Inferior parietal cortex (tissue), 1 donor: ENCODE data around the gene ATP5F1E.

Experiments used
- DNase-seq: peaks from one replicate; pipeline ENCODE4 v3.0.0-alpha.2; 2016; ENCODE audit errors: extremely low spot score

Gene ATP5F1E

DNA sequence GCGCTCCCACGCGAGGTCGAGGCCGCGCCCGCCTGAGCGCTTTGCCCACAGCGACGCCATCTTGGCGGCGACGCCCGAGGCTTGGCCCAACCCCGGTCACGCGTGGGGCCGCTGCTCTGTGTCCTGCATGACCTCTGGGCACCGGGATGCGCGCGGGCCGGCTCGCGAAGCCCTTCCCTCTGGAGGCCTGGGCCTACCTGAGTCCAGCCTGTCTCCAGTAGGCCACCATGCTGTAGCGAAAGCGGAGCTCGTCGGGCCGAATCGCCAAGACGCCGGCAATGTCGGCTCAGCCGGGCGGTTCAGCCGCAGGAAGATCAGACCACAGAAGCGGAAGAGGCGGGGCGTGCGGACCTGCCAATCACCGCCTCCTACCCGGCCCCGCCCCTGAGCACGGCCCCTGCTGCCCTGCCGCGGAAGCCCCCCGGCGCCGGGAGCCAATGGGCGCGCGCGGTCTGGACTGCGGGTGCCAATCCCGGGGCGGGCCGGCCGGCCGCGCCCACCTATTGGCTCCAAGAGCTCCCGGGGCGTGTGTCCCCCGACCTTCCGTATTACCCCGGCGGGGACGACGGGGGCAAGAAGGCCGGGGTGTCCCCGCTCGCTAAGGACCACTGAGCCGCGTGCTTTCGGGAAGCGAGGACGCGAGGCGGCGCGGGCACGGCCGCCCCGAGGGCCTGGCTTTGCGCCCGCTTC is at the start of gene ATP5F1E:
Gene ATP5F1E, minus strand, starts transcription at position 313 of the 690 bp plus-strand sequence. Its CDS starts 84 bp downstream, at position 229.
- peak; percentile 92 for DNase-seq

DNA sequence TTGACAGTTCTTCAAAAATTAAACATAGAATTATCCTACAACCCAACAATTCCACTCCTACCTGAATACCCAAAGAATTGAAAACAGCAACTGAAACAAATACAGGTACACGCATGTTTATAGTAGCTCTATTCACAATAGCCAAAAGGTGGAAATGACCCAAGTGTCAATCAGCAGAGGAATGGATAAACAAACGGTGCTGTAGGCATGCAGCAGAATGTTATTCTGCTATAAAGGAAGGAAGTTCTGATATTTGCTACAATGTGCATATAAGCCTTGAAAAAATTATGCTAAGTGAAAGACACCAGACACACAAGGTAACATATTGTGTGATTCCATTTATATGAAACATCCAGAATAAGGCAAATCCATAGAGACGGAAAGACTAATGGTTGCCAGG is 48.9 kb upstream of the ATP5F1E start:
- DNase-seq: no peak

GRCh38 chr20:59078231-59078630 is 46.1 kb upstream of the ATP5F1E start:
- no peak for DNase-seq

DNA sequence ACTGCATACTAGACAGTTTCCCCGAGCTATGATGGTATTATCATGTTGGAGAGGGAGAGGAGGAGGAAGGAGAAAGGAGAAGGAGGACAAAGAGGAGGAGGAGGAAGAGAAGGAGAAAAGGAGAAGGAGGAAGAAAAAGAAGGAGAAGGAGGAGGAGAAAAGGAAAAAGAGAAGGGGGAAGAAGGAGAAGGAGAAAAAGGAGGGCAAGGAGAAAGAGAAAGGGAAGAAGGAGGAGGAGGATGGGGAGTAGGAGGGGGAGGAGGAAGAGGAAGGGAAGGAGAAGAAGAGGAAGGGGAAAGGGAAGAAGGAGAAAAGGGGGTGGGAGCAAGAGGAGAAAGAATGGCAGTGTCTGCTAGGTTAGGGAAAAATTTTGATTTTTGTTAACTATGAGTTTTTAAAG is 45.6 kb upstream of the ATP5F1E start:
- no peak for DNase-seq

DNA sequence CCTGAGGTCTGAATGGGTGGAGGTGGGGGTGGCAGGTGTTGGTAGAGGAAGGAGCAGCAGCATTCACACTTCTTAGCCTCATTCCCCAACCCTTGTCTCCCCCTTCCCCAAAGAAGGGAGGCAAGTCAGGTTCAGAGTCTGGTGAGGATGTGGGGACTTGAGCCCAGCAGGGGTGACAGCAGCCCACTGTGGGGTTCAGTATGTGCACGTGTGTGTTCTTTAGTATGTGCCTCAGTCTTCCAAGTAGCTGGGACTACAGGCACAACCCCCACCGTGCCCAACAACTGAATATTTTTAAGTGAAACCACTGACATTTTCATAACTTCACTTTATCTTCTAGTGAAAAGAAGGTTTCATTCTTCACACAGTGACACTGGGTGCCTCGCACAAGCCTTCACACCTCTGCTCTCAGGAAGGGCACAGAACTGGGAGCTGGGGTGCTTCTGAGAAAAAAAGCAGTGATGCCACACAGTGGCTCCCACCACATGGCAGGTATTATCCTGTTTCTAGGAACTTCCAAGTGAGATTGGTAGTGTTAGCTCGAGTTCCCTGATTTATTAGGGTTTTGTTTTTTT is 43.9 kb upstream of the ATP5F1E start:
- DNase-seq: no peak

GRCh38 chr20:59074456-59074855 is 42.3 kb upstream of the ATP5F1E start:
- DNase-seq: no peak

- DNase-seq: no peak
Observed at GRCh38 chr20:59073582-59073981, 41.4 kb upstream of the ATP5F1E start.

DNA sequence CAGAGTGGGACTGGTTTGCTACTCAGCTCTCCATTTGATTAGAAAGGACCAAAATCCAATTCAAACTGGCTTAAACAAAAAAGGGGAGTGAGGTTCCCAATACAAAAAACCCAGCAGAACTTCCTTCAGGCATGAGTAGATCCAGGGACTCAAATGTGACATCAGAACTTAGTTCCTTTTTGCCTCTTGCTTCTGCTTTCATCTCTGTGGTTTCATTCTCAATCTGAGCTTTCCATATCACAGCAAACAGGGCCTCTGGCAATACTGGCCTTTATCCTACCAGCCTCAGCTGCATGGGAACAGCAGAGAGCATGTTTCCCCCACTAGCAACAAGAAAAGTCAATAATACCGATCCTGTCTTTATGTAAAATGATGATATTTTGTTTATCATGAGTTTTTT is 39.1 kb upstream of the ATP5F1E start:
- no peak for DNase-seq

GRCh38 chr20:59069026-59069425 is 36.9 kb upstream of the ATP5F1E start:
- no peak for DNase-seq

GRCh38 chr20:59068534-59068933 is 36.4 kb upstream of the ATP5F1E start:
- DNase-seq: no peak

- no peak for DNase-seq
Observed at GRCh38 chr20:59064214-59064722, 32.1 kb upstream of the ATP5F1E start.

- DNase-seq: no peak
Observed at GRCh38 chr20:59063358-59064213, 31.5 kb upstream of the ATP5F1E start.

- no peak for DNase-seq
Observed at GRCh38 chr20:59062081-59062480, 29.9 kb upstream of the ATP5F1E start.

DNA sequence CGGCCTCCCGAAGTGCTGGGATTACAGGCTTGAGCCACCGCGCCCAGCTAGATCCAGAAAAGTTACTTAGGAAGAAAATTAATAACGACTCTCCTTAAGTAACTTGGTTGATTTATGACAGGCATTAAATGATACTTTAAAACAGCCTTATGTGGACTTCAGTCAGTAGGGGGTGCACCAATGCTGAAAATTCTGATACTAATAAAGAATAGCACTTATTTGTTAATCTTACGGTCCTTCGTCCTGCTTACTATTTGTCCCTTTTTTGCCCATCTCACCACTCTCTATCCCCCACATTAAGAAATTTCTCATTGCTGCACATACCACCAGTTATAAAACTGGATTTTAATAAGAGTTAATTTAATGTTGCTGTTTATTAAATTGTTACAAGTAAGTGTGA is 23.2 kb upstream of the ATP5F1E start:
- no peak for DNase-seq

DNA sequence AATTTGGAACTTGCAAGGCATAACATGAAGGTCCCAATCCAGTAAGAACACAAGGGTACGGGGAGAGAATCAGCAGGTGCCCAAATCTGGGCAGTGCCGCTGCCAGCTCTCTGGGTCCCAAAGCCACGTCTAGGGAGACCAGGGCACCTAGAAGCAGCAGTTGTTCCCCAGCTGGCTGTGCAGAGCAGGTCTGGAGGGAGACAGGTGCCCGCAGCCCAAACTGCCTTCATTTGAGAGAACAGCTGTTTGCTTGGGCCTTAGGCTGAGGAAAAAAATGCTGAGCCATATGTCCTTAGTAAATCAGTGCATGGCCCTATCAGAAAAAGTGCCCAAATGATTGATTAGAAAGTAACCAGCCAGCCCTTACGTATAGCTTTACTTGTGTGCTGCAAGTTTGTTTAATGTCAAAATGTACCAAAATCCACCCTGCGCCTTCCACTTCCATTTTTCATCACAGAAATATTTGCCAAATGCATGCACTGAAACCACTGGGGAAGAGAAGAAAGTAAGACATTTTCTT is 19.6 kb upstream of the ATP5F1E start:
- no peak for DNase-seq

GRCh38 chr20:59050437-59050836 is 18.3 kb upstream of the ATP5F1E start:
- no peak for DNase-seq

- DNase-seq: no peak
Observed at GRCh38 chr20:59048681-59049030, 16.5 kb upstream of the ATP5F1E start.

- no peak for DNase-seq
Observed at GRCh38 chr20:59047938-59048680, 16.0 kb upstream of the ATP5F1E start.

- DNase-seq: no peak
Observed at GRCh38 chr20:59046862-59047261, 14.7 kb upstream of the ATP5F1E start.

- no peak for DNase-seq
Observed at GRCh38 chr20:59044796-59045195, 12.7 kb upstream of the ATP5F1E start.

DNA sequence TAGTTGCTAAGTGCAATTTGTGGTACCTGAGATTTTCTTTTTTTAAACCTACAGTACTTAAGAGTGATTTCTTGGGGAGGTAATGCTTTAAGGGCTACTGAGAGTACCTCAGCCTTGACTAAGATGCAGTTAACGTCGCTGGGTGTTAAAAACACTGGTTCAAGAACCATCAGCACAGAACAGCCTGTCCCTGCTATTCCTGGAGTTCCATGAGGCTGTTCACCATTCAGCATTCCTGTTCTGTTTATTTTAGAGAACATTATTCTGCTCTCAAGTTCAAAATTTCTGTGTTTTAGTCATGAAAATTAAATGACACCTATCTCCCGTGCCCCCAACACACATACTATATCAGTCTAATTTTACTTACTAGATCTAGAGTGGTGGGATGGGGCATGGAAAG is 12.2 kb upstream of the ATP5F1E start:
- no peak for DNase-seq

DNA sequence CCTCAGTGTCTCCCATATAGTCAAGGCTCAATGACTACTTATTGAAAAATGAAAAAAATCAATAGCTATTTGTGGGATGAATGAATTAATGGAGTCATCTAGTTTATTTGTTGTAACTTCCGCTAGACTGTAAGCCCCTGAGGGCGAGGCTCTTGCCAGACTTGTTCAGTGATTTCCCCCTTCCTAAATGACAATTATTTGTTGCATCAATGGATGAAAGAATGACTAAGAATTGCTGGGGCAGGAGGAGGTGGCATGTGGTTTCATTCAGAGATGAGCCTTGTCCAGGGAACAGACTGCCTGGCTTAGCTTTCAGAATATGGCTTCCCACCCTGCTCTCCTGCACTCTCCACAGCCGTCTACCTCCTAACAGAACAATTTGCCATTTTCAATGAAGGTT is 11.6 kb upstream of the ATP5F1E start:
- DNase-seq: no peak
